DND-41 (cell line): ENCODE measurements around the gene IRF6.

Experiments
- ATAC-seq: fragments of 200-7000 bp; cut with Tn5 transposase; 3 replicates; pipeline ENCODE4 v1.9.1; 2021; ENCODE audit warnings: low read depth; ENCODE audit not compliant: insufficient read depth
- DNase-seq: peaks from one replicate; pipeline ENCODE4 v3.0.0-alpha.2; 2020
- H2AFZ ChIP-seq: 2 replicates; pipeline ENCODE4 v1.6.0; 2012; ENCODE audit warnings: low read depth, low read length
- H3K27ac ChIP-seq: 2 replicates; pipeline ENCODE4 v1.5.1; 2012; ENCODE audit warnings: low read length, inconsistent platforms
- H3K27me3 ChIP-seq: fragments of 200-600 bp; sonication (generic); 2 replicates; pipeline ENCODE4 v1.6.0; 2012; ENCODE audit warnings: low read length, mild to moderate bottlenecking, inconsistent platforms; ENCODE audit not compliant: insufficient read depth, poor library complexity
- H3K36me3 ChIP-seq: 2 replicates; pipeline ENCODE4 v1.5.1; 2012; ENCODE audit warnings: low read length, inconsistent platforms; ENCODE audit not compliant: insufficient read depth
- H3K4me1 ChIP-seq: 2 replicates; pipeline ENCODE4 v1.5.1; 2012; ENCODE audit warnings: mild to moderate bottlenecking, low read length; ENCODE audit not compliant: insufficient read depth
- H3K4me2 ChIP-seq: 2 replicates; pipeline ENCODE4 v1.6.0; 2012; ENCODE audit warnings: mild to moderate bottlenecking, moderate library complexity, low read length, inconsistent platforms; ENCODE audit not compliant: insufficient read depth
- H3K4me3 ChIP-seq, 2 experiments: fragments of 200-600 bp in 1 of 2; shearing (Covaris generic) in 1 of 2; 2 replicates each; pipeline ENCODE4 v1.5.1; 2012 to 2016; ENCODE audit warnings: inconsistent platforms in 2 of 2, low read length in 2 of 2, mild to moderate bottlenecking in 2 of 2, low read depth in 1 of 2, moderate library complexity in 1 of 2
- H3K79me2 ChIP-seq: 2 replicates; pipeline ENCODE4 v1.6.0; 2012; ENCODE audit warnings: low read length, inconsistent platforms; ENCODE audit not compliant: insufficient read depth
- H3K9ac ChIP-seq: 2 replicates; pipeline ENCODE4 v1.6.0; 2012; ENCODE audit warnings: low read depth, mild to moderate bottlenecking, inconsistent platforms, low read length, moderate library complexity
- H3K9me3 ChIP-seq: 2 replicates; pipeline ENCODE4 v1.5.1; 2012; ENCODE audit warnings: low read length, moderate library complexity, mild to moderate bottlenecking, inconsistent platforms; ENCODE audit not compliant: insufficient read depth, severe bottlenecking
- H4K20me1 ChIP-seq: 2 replicates; pipeline ENCODE4 v1.6.0; 2012; ENCODE audit warnings: low read length; ENCODE audit not compliant: insufficient read depth
- CTCF ChIP-seq: IDR thresholded peaks from 2 replicates; pipeline ENCODE4 v1.5.1; 2012; ENCODE audit warnings: borderline replicate concordance, low read length, moderate library complexity, mild to moderate bottlenecking; ENCODE audit not compliant: poor library complexity, severe bottlenecking; ENCODE audit errors: extremely low read depth
- EZH2 ChIP-seq: IDR thresholded peaks from 3 replicates; pipeline ENCODE4 v1.6.1; 2012; ENCODE audit warnings: borderline replicate concordance, low read depth, mild to moderate bottlenecking, moderate library complexity, low read length, inconsistent platforms; ENCODE audit not compliant: severe bottlenecking

The IRF6 gene

GRCh38 chr1:209808059-209808581, 2.2 kb upstream of the IRF6 start:
- no peaks in the 10 kb centered on the region for H3K4me1 ChIP-seq
- no peak overlapping the region for H3K9ac ChIP-seq
- DNase-seq (no peak), ATAC-seq (no peak)
- H3K36me3 ChIP-seq: no peaks in the 10 kb centered on the region
- no peaks in the 10 kb centered on the region for H3K79me2 ChIP-seq
- TF ChIP-seq CTCF (no peak), EZH2 (no peak)
- H3K4me2 ChIP-seq: no peak overlapping the region
- H3K9me3 ChIP-seq: no peaks in the 10 kb centered on the region
- no peak overlapping the region for H2AFZ ChIP-seq
- no peaks in the 10 kb centered on the region for H4K20me1 ChIP-seq
- no peaks in the 10 kb centered on the region for H3K27me3 ChIP-seq
- H3K4me3 ChIP-seq: no peak overlapping the region
- H3K27ac ChIP-seq: no peak overlapping the region

GRCh38 chr1:209807509-209807908, 1.6 kb upstream of the IRF6 start:
- Histone ChIP-seq H3K4me3 (no peak overlapping the region), H4K20me1 (no peaks in the 10 kb centered on the region), H3K79me2 (no peaks in the 10 kb centered on the region), H3K27me3 (no peaks in the 10 kb centered on the region), H3K4me2 (no peak overlapping the region), H2AFZ (no peak overlapping the region), H3K9me3 (no peaks in the 10 kb centered on the region), H3K9ac (no peak overlapping the region), H3K4me1 (no peaks in the 10 kb centered on the region), H3K36me3 (no peaks in the 10 kb centered on the region), H3K27ac (no peak overlapping the region)
- TF ChIP-seq EZH2 (no peak), CTCF (no peak)
- DNase-seq (no peak), ATAC-seq (no peak)

- TF ChIP-seq CTCF: no peak
- no peak for TF ChIP-seq EZH2
- DNase-seq: no peak
- H3K4me2 ChIP-seq: no peak overlapping the region
Observed at GRCh38 chr1:209805341-209805781, 581 bp downstream of the IRF6 start.

GRCh38 chr1:209803568-209803967, 2.4 kb downstream of the IRF6 start:
- H3K9ac ChIP-seq: no peak overlapping the region
- no peak for TF ChIP-seq CTCF
- TF ChIP-seq EZH2: no peak
- H3K9me3 ChIP-seq: no peaks in the 10 kb centered on the region
- ATAC-seq (no peak), DNase-seq (no peak)
- no peak overlapping the region for H3K4me2 ChIP-seq
- no peak overlapping the region for H3K4me3 ChIP-seq
- H3K79me2 ChIP-seq: no peaks in the 10 kb centered on the region
- H3K36me3 ChIP-seq: no peaks in the 10 kb centered on the region
- peaks cover 4% of the 10 kb centered on the region for H3K27me3 ChIP-seq
- no peaks in the 10 kb centered on the region for H4K20me1 ChIP-seq
- no peaks in the 10 kb centered on the region for H3K4me1 ChIP-seq
- H2AFZ ChIP-seq: no peak overlapping the region
- H3K27ac ChIP-seq: no peak overlapping the region

More at GRCh38 chr1:209805341-209805781, 581 bp downstream of the IRF6 start:
- H3K9ac ChIP-seq: no peak overlapping the region
- no peaks in the 10 kb centered on the region for H3K79me2 ChIP-seq
- no peak overlapping the region for H3K27ac ChIP-seq
- no peaks in the 10 kb centered on the region for H3K4me1 ChIP-seq
- no peak for ATAC-seq
- no peaks in the 10 kb centered on the region for H4K20me1 ChIP-seq
- H2AFZ ChIP-seq: no peak overlapping the region
- H3K27me3 ChIP-seq: peaks cover 4% of the 10 kb centered on the region
- no peaks in the 10 kb centered on the region for H3K36me3 ChIP-seq
- H3K9me3 ChIP-seq: no peaks in the 10 kb centered on the region
- H3K4me3 ChIP-seq: no peak overlapping the region
